NCI-H82 (cell line): ENCODE data around the gene CAPZA1.

ENCODE experiments used
- DNase-seq: peaks from one replicate; lab custom pipeline; 2025; lab: John Stamatoyannopoulos, UW

The CAPZA1 gene

GRCh38 chr1:112715264-112716053 lies 95.8 kb downstream of the CAPZA1 start, which contains the start of gene PPM1J:
TSS of gene PPM1J (minus strand) at chr1:112715332. CDS start at chr1:112715301, 31 bp downstream.
- DNase-seq, result peak; percentile 97

GRCh38 chr1:112716133-112716720 lies 96.6 kb downstream of the CAPZA1 start:
- peak; percentile 96 for DNase-seq

- peak; percentile 34 for DNase-seq
Measured at GRCh38 chr1:112717263-112717873, 97.7 kb downstream of the CAPZA1 start.

- DNase-seq, result peak; percentile 86
Measured at GRCh38 chr1:112718691-112719418, 99.2 kb downstream of the CAPZA1 start.

GRCh38 chr1:112719706-112720105 lies 100.1 kb downstream of the CAPZA1 start:
- DNase-seq, result no peak

- DNase-seq, result no peak
Measured at GRCh38 chr1:112720800-112721199, 101.2 kb downstream of the CAPZA1 start.
